WTC11 (cell line): ENCODE data around the gene CPNE8. TPM values are rescaled to one million over a fixed set of nuclear protein-coding genes. Genes with fewer than 3 reads are reported as not detected.

ENCODE experiments used
- ATAC-seq: fragments of 200-7000 bp; cut with Tn5 transposase; 2 replicates; pipeline ENCODE4 v1.10.0; 2021; ENCODE audit warnings: mild to moderate bottlenecking, moderate library complexity
- CTCF ChIA-PET: fragments of 300-600 bp; sonication (Branson Sonifier 250); formaldehyde crosslinking; loops from one replicate; lab custom pipeline; 2021; ENCODE audit warnings: antibody characterized with exemption; lab: Charles Lee
- POLR2A ChIA-PET: fragments of 350-600 bp; sonication (Branson Sonifier 250); formaldehyde crosslinking; loops from one replicate; lab custom pipeline; 2021; ENCODE audit warnings: antibody characterized with exemption; lab: Charles Lee
- DNase-seq: peaks from one replicate; pipeline ENCODE4 v3.0.0; 2021; ENCODE audit warnings: low spot score
- H3K27ac Mint-ChIP-seq: 2 replicates; pipeline ENCODE4 v1.8.0; 2021; ENCODE audit warnings: mixed read lengths
- H3K27me3 Mint-ChIP-seq: 2 replicates; pipeline ENCODE4 v1.8.0; 2021; ENCODE audit warnings: low read depth, mild to moderate bottlenecking, moderate library complexity, mixed read lengths
- H3K36me3 Mint-ChIP-seq: 2 replicates; pipeline ENCODE4 v1.8.0; 2021; ENCODE audit warnings: mixed read lengths
- H3K4me1 Mint-ChIP-seq: 2 replicates; pipeline ENCODE4 v1.8.0; 2022; ENCODE audit warnings: mixed read lengths
- H3K4me3 Mint-ChIP-seq: 2 replicates; pipeline ENCODE4 v1.8.0; 2021; ENCODE audit warnings: mild to moderate bottlenecking, moderate library complexity, mixed read lengths
- H3K9me3 Mint-ChIP-seq: 2 replicates; pipeline ENCODE4 v1.8.0; 2021; ENCODE audit warnings: mixed read lengths
- ATF1 ChIP-seq: sonication (generic); formaldehyde crosslinking; IDR thresholded peaks from 2 replicates; pipeline ENCODE4 v1.8.1; 2023; ENCODE audit warnings: mild to moderate bottlenecking, moderate library complexity, missing genetic modification reagents
- ELF4 ChIP-seq: sonication (generic); formaldehyde crosslinking; IDR thresholded peaks from 2 replicates; pipeline ENCODE4 v1.8.1; 2022; ENCODE audit warnings: low read depth, mild to moderate bottlenecking, moderate library complexity, missing genetic modification reagents
- EMX1 ChIP-seq: fragments of 250-450 bp; sonication (Bioruptor Pico); IDR thresholded peaks from 2 replicates; pipeline ENCODE4 v1.8.0; 2021; ENCODE audit warnings: mild to moderate bottlenecking
- FOXK1 ChIP-seq: sonication (generic); formaldehyde crosslinking; IDR thresholded peaks from 2 replicates; pipeline ENCODE4 v1.8.0; 2022; ENCODE audit warnings: mild to moderate bottlenecking, moderate library complexity, missing genetic modification reagents
- JUN ChIP-seq: sonication (generic); formaldehyde crosslinking; IDR thresholded peaks from 2 replicates; pipeline ENCODE4 v1.8.0; 2023; ENCODE audit warnings: mild to moderate bottlenecking, missing genetic modification reagents
- MYBL2 ChIP-seq: sonication (generic); formaldehyde crosslinking; IDR thresholded peaks from 2 replicates; pipeline ENCODE4 v1.8.1; 2023; ENCODE audit warnings: mild to moderate bottlenecking, moderate library complexity, missing genetic modification reagents
- NR2C2 ChIP-seq: sonication (generic); formaldehyde crosslinking; IDR thresholded peaks from 2 replicates; pipeline ENCODE4 v1.8.0; 2022; ENCODE audit warnings: mild to moderate bottlenecking, missing genetic modification reagents
- RELA ChIP-seq: sonication (generic); formaldehyde crosslinking; IDR thresholded peaks from 2 replicates; pipeline ENCODE4 v1.8.1; 2022; ENCODE audit warnings: missing genetic modification reagents, mild to moderate bottlenecking, borderline replicate concordance
- SMAD3 ChIP-seq: sonication (generic); formaldehyde crosslinking; IDR thresholded peaks from 2 replicates; pipeline ENCODE4 v1.8.0; 2022; ENCODE audit warnings: missing genetic modification reagents, mild to moderate bottlenecking, borderline replicate concordance
- TCF7 ChIP-seq: sonication (generic); formaldehyde crosslinking; IDR thresholded peaks from 2 replicates; pipeline ENCODE4 v1.8.0; 2022; ENCODE audit warnings: mild to moderate bottlenecking, low read depth, missing genetic modification reagents, moderate library complexity
- TP53 ChIP-seq: sonication (generic); formaldehyde crosslinking; IDR thresholded peaks from 2 replicates; pipeline ENCODE4 v1.8.1; 2023; ENCODE audit warnings: mild to moderate bottlenecking, missing genetic modification reagents
- ZBTB21 ChIP-seq: sonication (generic); formaldehyde crosslinking; IDR thresholded peaks from 2 replicates; pipeline ENCODE4 v1.8.1; 2023; ENCODE audit warnings: mild to moderate bottlenecking, missing genetic modification reagents, borderline replicate concordance
- ZNF138 ChIP-seq: sonication (generic); formaldehyde crosslinking; conservative IDR thresholded peaks from 2 replicates; pipeline ENCODE4 v1.8.1; 2022; ENCODE audit warnings: mild to moderate bottlenecking, moderate library complexity, missing genetic modification reagents
- ZNF219 ChIP-seq: sonication (generic); formaldehyde crosslinking; IDR thresholded peaks from 2 replicates; pipeline ENCODE4 v1.8.0; 2023; ENCODE audit warnings: missing genetic modification reagents, mild to moderate bottlenecking, borderline replicate concordance
- ZNF423 ChIP-seq: fragments of 250-450 bp; sonication (Bioruptor Pico); IDR thresholded peaks from 2 replicates; pipeline ENCODE4 v2.1.2; 2022; ENCODE audit warnings: mild to moderate bottlenecking, moderate library complexity
- total RNA-seq: library from RNA; stranded (reverse); gene quantifications from 3 replicates; pipeline ENCODE4 v1.2.3, GENCODE V29; 2021
- TF ChIP-seq, protein P1 (sequence below): fragments of 200-600 bp; IDR thresholded peaks from 2 replicates; pipeline ENCODE4 v1.8.0; 2022; ENCODE audit warnings: antibody characterized with exemption
- TF ChIP-seq, protein P2 (sequence below): sonication (generic); formaldehyde crosslinking; IDR thresholded peaks from 2 replicates; pipeline ENCODE4 v1.8.1; 2023; ENCODE audit warnings: mild to moderate bottlenecking, missing genetic modification reagents, borderline replicate concordance
- TF ChIP-seq, protein P3 (sequence below): sonication (generic); formaldehyde crosslinking; IDR thresholded peaks from 2 replicates; pipeline ENCODE4 v1.8.0; 2023; ENCODE audit warnings: missing genetic modification reagents, mild to moderate bottlenecking, borderline replicate concordance
- TF ChIP-seq, protein P4 (sequence below): fragments of 250-450 bp; sonication (Bioruptor Pico); IDR thresholded peaks from 2 replicates; pipeline ENCODE4 v1.8.0; 2021; ENCODE audit warnings: mild to moderate bottlenecking
- TF ChIP-seq, protein P5 (sequence below): fragments of 250-450 bp; sonication (Bioruptor Pico); IDR thresholded peaks from 2 replicates; pipeline ENCODE4 v1.9.0; 2021; ENCODE audit warnings: mild to moderate bottlenecking

Gene CPNE8
- total RNA-seq, 1 experiment from 2014 or later, result 8.3 TPM

DNA sequence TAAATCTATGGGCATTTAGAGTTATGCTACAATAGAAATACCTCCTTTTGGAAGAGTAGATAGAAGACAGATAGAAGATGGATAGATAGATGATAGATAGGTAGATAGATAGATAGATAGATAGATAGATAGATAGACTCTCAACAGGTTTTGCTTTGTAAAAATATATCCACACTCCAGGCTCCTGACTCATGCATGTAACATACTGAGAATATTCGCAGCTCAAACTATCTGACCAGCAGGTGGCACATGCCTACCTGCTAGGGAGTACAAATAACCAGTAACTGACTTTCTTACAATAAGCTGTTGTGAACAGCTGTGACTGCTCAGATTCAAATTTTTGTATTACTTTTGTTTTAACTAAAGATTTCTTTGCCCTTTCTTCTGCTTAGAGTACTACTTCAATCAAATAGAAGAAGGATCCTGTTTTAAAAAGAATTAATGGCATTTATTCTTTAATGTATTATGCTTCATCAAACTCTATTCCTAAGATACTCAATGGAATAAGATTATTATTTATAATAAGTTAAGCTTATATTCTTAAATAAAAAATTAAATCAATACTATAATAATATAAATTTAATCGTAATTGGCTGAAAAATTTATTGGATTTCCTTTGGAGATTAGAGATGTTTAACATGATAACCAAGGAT lies 15.8 kb upstream of the CPNE8 start:
- ChIA-PET POLR2A (no interaction called here), CTCF (interaction anchor here (0.6 to 1.5 kb wide), 45 partner anchors 9 to 507 kb away, joined by 3 to 56 read pairs (median 4); no protein-coding TSS in a partner anchor)
- TF ChIP-seq SMAD3 (CRISPR knock-in tag) (no peak), ZNF219 (no peak), MYBL2 (no peak)
- TF ChIP-seq, protein P1, sequence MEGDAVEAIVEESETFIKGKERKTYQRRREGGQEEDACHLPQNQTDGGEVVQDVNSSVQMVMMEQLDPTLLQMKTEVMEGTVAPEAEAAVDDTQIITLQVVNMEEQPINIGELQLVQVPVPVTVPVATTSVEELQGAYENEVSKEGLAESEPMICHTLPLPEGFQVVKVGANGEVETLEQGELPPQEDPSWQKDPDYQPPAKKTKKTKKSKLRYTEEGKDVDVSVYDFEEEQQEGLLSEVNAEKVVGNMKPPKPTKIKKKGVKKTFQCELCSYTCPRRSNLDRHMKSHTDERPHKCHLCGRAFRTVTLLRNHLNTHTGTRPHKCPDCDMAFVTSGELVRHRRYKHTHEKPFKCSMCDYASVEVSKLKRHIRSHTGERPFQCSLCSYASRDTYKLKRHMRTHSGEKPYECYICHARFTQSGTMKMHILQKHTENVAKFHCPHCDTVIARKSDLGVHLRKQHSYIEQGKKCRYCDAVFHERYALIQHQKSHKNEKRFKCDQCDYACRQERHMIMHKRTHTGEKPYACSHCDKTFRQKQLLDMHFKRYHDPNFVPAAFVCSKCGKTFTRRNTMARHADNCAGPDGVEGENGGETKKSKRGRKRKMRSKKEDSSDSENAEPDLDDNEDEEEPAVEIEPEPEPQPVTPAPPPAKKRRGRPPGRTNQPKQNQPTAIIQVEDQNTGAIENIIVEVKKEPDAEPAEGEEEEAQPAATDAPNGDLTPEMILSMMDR, result peak; percentile 41
- DNase-seq (peak; percentile 53), ATAC-seq (peak; percentile 64)
- Mint-ChIP-seq H3K27ac (no peak overlapping the region), H3K4me3 (no peak overlapping the region), H3K4me1 (no peaks in the 10 kb centered on the region), H3K36me3 (no peaks in the 10 kb centered on the region), H3K9me3 (no peaks in the 10 kb centered on the region), H3K27me3 (no peaks in the 10 kb centered on the region)

DNA sequence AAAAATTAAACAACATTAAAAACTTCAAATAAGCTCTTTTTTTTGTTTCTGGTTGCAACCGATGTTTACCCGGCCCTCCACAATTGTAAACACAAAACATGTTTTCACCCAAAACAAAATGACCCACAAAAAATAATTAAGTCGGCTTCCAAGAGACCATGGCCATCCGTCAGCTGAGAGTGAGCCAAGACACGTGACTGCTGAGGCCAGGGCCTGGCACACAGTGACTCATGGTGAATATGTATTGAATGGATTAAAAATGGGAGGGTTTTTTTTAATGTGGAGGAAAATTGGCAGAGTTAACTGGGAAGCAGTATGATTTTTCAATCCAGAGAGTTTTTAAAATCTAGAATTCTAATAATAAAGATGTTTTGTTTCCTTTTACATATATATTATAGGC lies 13.8 kb upstream of the CPNE8 start:
- CTCF ChIA-PET, result interaction anchor here (0.8 to 1.5 kb wide), 3 partner anchors 177 to 534 kb away, joined by 3 read pairs; no protein-coding TSS in a partner anchor
- no peaks in the 10 kb centered on the region for H3K9me3 Mint-ChIP-seq

More for the DNA sequence above, 13.8 kb upstream of the CPNE8 start:
- ATAC-seq (no peak), DNase-seq (no peak)
- POLR2A ChIA-PET, result no interaction called here
- no peaks in the 10 kb centered on the region for H3K4me1 Mint-ChIP-seq
- no peaks in the 10 kb centered on the region for H3K27me3 Mint-ChIP-seq
- no peak overlapping the region for H3K27ac Mint-ChIP-seq
- no peaks in the 10 kb centered on the region for H3K36me3 Mint-ChIP-seq
- H3K4me3 Mint-ChIP-seq, result no peak overlapping the region
- TF ChIP-seq ZNF138 (CRISPR knock-in tag) (no peak), TCF7 (no peak), ELF4 (CRISPR knock-in tag) (no peak), ATF1 (no peak), NR2C2 (CRISPR knock-in tag) (no peak), ZNF423 (CRISPR knock-in tag) (no peak), ZBTB21 (CRISPR knock-in tag) (no peak), FOXK1 (no peak), TP53 (no peak), RELA (CRISPR knock-in tag) (no peak), EMX1 (no peak), JUN (CRISPR knock-in tag) (no peak)
- TF ChIP-seq, protein P2, sequence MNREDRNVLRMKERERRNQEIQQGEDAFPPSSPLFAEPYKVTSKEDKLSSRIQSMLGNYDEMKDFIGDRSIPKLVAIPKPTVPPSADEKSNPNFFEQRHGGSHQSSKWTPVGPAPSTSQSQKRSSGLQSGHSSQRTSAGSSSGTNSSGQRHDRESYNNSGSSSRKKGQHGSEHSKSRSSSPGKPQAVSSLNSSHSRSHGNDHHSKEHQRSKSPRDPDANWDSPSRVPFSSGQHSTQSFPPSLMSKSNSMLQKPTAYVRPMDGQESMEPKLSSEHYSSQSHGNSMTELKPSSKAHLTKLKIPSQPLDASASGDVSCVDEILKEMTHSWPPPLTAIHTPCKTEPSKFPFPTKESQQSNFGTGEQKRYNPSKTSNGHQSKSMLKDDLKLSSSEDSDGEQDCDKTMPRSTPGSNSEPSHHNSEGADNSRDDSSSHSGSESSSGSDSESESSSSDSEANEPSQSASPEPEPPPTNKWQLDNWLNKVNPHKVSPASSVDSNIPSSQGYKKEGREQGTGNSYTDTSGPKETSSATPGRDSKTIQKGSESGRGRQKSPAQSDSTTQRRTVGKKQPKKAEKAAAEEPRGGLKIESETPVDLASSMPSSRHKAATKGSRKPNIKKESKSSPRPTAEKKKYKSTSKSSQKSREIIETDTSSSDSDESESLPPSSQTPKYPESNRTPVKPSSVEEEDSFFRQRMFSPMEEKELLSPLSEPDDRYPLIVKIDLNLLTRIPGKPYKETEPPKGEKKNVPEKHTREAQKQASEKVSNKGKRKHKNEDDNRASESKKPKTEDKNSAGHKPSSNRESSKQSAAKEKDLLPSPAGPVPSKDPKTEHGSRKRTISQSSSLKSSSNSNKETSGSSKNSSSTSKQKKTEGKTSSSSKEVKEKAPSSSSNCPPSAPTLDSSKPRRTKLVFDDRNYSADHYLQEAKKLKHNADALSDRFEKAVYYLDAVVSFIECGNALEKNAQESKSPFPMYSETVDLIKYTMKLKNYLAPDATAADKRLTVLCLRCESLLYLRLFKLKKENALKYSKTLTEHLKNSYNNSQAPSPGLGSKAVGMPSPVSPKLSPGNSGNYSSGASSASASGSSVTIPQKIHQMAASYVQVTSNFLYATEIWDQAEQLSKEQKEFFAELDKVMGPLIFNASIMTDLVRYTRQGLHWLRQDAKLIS (CRISPR knock-in tag), result no peak
- TF ChIP-seq, protein P3, sequence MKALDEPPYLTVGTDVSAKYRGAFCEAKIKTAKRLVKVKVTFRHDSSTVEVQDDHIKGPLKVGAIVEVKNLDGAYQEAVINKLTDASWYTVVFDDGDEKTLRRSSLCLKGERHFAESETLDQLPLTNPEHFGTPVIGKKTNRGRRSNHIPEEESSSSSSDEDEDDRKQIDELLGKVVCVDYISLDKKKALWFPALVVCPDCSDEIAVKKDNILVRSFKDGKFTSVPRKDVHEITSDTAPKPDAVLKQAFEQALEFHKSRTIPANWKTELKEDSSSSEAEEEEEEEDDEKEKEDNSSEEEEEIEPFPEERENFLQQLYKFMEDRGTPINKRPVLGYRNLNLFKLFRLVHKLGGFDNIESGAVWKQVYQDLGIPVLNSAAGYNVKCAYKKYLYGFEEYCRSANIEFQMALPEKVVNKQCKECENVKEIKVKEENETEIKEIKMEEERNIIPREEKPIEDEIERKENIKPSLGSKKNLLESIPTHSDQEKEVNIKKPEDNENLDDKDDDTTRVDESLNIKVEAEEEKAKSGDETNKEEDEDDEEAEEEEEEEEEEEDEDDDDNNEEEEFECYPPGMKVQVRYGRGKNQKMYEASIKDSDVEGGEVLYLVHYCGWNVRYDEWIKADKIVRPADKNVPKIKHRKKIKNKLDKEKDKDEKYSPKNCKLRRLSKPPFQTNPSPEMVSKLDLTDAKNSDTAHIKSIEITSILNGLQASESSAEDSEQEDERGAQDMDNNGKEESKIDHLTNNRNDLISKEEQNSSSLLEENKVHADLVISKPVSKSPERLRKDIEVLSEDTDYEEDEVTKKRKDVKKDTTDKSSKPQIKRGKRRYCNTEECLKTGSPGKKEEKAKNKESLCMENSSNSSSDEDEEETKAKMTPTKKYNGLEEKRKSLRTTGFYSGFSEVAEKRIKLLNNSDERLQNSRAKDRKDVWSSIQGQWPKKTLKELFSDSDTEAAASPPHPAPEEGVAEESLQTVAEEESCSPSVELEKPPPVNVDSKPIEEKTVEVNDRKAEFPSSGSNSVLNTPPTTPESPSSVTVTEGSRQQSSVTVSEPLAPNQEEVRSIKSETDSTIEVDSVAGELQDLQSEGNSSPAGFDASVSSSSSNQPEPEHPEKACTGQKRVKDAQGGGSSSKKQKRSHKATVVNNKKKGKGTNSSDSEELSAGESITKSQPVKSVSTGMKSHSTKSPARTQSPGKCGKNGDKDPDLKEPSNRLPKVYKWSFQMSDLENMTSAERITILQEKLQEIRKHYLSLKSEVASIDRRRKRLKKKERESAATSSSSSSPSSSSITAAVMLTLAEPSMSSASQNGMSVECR (CRISPR knock-in tag), result no peak
- TF ChIP-seq, protein P4, sequence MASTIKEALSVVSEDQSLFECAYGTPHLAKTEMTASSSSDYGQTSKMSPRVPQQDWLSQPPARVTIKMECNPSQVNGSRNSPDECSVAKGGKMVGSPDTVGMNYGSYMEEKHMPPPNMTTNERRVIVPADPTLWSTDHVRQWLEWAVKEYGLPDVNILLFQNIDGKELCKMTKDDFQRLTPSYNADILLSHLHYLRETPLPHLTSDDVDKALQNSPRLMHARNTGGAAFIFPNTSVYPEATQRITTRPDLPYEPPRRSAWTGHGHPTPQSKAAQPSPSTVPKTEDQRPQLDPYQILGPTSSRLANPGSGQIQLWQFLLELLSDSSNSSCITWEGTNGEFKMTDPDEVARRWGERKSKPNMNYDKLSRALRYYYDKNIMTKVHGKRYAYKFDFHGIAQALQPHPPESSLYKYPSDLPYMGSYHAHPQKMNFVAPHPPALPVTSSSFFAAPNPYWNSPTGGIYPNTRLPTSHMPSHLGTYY (CRISPR knock-in tag), result no peak
- TF ChIP-seq, protein P5, sequence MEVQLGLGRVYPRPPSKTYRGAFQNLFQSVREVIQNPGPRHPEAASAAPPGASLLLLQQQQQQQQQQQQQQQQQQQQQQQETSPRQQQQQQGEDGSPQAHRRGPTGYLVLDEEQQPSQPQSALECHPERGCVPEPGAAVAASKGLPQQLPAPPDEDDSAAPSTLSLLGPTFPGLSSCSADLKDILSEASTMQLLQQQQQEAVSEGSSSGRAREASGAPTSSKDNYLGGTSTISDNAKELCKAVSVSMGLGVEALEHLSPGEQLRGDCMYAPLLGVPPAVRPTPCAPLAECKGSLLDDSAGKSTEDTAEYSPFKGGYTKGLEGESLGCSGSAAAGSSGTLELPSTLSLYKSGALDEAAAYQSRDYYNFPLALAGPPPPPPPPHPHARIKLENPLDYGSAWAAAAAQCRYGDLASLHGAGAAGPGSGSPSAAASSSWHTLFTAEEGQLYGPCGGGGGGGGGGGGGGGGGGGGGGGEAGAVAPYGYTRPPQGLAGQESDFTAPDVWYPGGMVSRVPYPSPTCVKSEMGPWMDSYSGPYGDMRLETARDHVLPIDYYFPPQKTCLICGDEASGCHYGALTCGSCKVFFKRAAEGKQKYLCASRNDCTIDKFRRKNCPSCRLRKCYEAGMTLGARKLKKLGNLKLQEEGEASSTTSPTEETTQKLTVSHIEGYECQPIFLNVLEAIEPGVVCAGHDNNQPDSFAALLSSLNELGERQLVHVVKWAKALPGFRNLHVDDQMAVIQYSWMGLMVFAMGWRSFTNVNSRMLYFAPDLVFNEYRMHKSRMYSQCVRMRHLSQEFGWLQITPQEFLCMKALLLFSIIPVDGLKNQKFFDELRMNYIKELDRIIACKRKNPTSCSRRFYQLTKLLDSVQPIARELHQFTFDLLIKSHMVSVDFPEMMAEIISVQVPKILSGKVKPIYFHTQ (CRISPR knock-in tag), result no peak
